Astrocyte of the cerebellum (primary cell): ENCODE measurements around the gene CHN1.

Experiments
- DNase-seq: peaks from one replicate; pipeline ENCODE4 v3.0.0-alpha.2; 2011; ENCODE audit warnings: low read depth
- H3K4me3 ChIP-seq: 2 replicates; pipeline ENCODE4 v1.5.1; 2011; ENCODE audit warnings: mild to moderate bottlenecking, low read depth, low read length, moderate library complexity
- CTCF ChIP-seq: IDR thresholded peaks from 2 replicates; pipeline ENCODE4 v1.5.1; 2012; ENCODE audit warnings: low read length, low read depth, moderate library complexity, mild to moderate bottlenecking; ENCODE audit errors: missing control alignments
- in situ Hi-C: cut with HindIII; loops from 2 replicates; pipeline ENCODE4 v1.10.0; 2017; ENCODE audit warnings: low sequenced_read_pairs

Gene CHN1

GRCh38 chr2:174800436-174801205 lies 204.6 kb downstream of the CHN1 start:
- DNase-seq = no peak
- no peak for TF ChIP-seq CTCF
- H3K4me3 ChIP-seq = no peak overlapping the region
- in situ Hi-C loops = no loop called here

GRCh38 chr2:174798801-174799200 lies 206.4 kb downstream of the CHN1 start:
- no peak for DNase-seq
- in situ Hi-C loops = no loop called here
- H3K4me3 ChIP-seq = no peak overlapping the region
- no peak for TF ChIP-seq CTCF

GRCh38 chr2:174797781-174798276 lies 207.4 kb downstream of the CHN1 start:
- no peak for TF ChIP-seq CTCF
- in situ Hi-C loops = no loop called here
- no peak overlapping the region for H3K4me3 ChIP-seq
- DNase-seq = no peak

- no peak for TF ChIP-seq CTCF
- H3K4me3 ChIP-seq = no peak overlapping the region
- in situ Hi-C loops = no loop called here
- DNase-seq = no peak
Observed at GRCh38 chr2:174796319-174796771, 208.8 kb downstream of the CHN1 start.

GRCh38 chr2:174794851-174795374 lies 210.3 kb downstream of the CHN1 start:
- no peak overlapping the region for H3K4me3 ChIP-seq
- in situ Hi-C loops = no loop called here
- TF ChIP-seq CTCF = no peak
- DNase-seq = no peak

- in situ Hi-C loops = no loop called here
- H3K4me3 ChIP-seq = no peak overlapping the region
- no peak for DNase-seq
- TF ChIP-seq CTCF = no peak
Observed at GRCh38 chr2:174792309-174793025, 212.7 kb downstream of the CHN1 start.
